ENCODE measurements around the gene C9orf152.
A peak's percentile ranks its signal among the peaks of the same experiment; 100 is the strongest.

Gene C9orf152

GRCh38 chr9:110173322-110173642 is 34.7 kb downstream of the C9orf152 start:
- Histone ChIP-seq H3K27ac (no peak overlapping the region), H3K27me3 (no peaks in the 10 kb centered on the region), H3K9me3 (replicated peaks in 1 of 11) (peaks cover 0 to 16% (median 5%) of the 10 kb centered on the region in 11 experiments; a peak in 6 of 22 replicates), H3K9ac (no peak overlapping the region), H3K4me2 (0 out of 22 replicates have a peak overlapping the region, but pooled peaks of 1 of the 11 experiments have one; percentile 10), H3K36me3 (peaks cover 0 to 3% (median 0%) of the 10 kb centered on the region in 11 experiments; a peak in 1 of 22 replicates), H4K20me1 (no peaks in the 10 kb centered on the region), H3K4me1 (0 out of 20 replicates have a peak, but pooled peaks cover 0 to 4% (median 0%) of the 10 kb centered on the region in 10 experiments), H3K4me3 (no peak overlapping the region)
- no peak for TF ChIP-seq Cebpa-rat (IDR thresholded peaks at IDR 0.05)

- peaks cover 0 to 17% (median 5%) of the 10 kb centered on the region in 11 experiments; a peak in 7 of 22 replicates for H3K9me3 ChIP-seq (replicated peaks in 1 of 11)
- H3K4me2 ChIP-seq: no peak overlapping the region
- TF ChIP-seq Cebpa-rat (IDR thresholded peaks at IDR 0.05): no peak
- 0 out of 20 replicates have a peak, but pooled peaks cover 0 to 4% (median 0%) of the 10 kb centered on the region in 10 experiments for H3K4me1 ChIP-seq
- no peak overlapping the region for H3K9ac ChIP-seq
- H3K27ac ChIP-seq: no peak overlapping the region
- no peak overlapping the region for H3K4me3 ChIP-seq
- H3K36me3 ChIP-seq: peaks cover 0 to 3% (median 0%) of the 10 kb centered on the region in 11 experiments; a peak in 1 of 22 replicates
- no peaks in the 10 kb centered on the region for H3K27me3 ChIP-seq
- H4K20me1 ChIP-seq: no peaks in the 10 kb centered on the region
Observed at GRCh38 chr9:110170357-110171257, 37.4 kb downstream of the C9orf152 start.

DNA sequence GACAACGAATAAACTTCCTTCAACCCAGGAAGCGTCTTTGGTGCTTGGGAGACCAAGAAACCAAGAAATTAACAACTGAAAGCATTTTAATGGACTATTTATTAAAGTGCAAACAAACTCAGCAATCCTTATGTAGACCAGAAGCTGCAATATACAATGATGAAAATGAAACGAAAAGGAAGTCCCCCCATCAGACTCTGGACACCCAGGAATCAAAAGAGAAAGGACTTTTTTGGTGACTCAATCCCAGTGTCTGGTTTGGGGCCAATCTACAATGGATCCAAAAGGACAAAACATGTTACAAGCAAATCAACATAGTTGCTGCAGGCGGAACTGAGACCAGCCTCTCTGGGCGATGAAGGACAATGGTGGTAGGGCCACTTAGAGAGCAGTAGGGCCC is 39.5 kb downstream of the C9orf152 start:
- TF ChIP-seq Cebpa-rat (IDR thresholded peaks at IDR 0.05): no peak
- Histone ChIP-seq H4K20me1 (no peaks in the 10 kb centered on the region), H3K4me1 (0 out of 20 replicates have a peak, but pooled peaks cover 0 to 3% (median 0%) of the 10 kb centered on the region in 10 experiments), H3K4me3 (no peak overlapping the region), H3K9ac (no peak overlapping the region), H3K9me3 (replicated peaks in 1 of 11) (peaks cover 0 to 17% (median 5%) of the 10 kb centered on the region in 11 experiments; a peak in 7 of 22 replicates), H3K4me2 (no peak overlapping the region), H3K27me3 (no peaks in the 10 kb centered on the region), H3K27ac (no peak overlapping the region), H3K36me3 (peaks cover 0 to 3% (median 0%) of the 10 kb centered on the region in 11 experiments; a peak in 1 of 22 replicates)

DNA sequence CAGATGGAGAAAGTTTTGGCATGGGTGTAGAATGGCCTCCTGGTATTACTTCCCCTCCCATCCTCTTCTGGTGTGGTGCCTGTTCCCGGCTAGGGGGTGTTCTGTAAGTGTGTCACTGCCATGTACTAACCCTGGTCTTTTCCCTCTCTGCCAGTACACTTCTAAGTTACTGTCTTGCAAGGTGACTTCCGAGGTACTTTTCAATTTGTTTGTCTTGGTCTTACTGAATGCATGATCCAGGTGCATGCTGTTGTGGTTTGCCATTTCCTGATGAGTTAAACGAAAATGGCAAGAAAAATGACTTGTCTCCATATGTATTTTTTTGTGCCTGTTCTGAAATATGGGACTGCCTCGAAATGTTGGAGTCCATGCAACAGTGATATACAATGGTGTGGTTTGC is 46.0 kb downstream of the C9orf152 start:
- TF ChIP-seq Cebpa-rat (IDR thresholded peaks at IDR 0.05): no peak
- Histone ChIP-seq H3K27ac (no peak overlapping the region), H3K36me3 (no peaks in the 10 kb centered on the region), H4K20me1 (no peaks in the 10 kb centered on the region), H3K9ac (no peak overlapping the region), H3K4me1 (peaks cover 16 to 56% (median 30%) of the 10 kb centered on the region in 10 experiments), H3K4me2 (peak overlapping the region in 8 of 11 experiments; percentile 5 to 70 (median 48); a peak in 14 of 22 replicates), H3K27me3 (0 out of 22 replicates have a peak, but pooled peaks cover 0 to 5% (median 0%) of the 10 kb centered on the region in 11 experiments), H3K9me3 (replicated peaks in 1 of 11) (peaks cover 0 to 31% (median 14%) of the 10 kb centered on the region in 11 experiments; a peak in 13 of 22 replicates), H3K4me3 (no peak overlapping the region)

- no peaks in the 10 kb centered on the region for H3K36me3 ChIP-seq
- peaks cover 27 to 69% (median 42%) of the 10 kb centered on the region in 10 experiments for H3K4me1 ChIP-seq
- peaks cover 0 to 22% (median 12%) of the 10 kb centered on the region in 11 experiments; a peak in 13 of 22 replicates for H3K9me3 ChIP-seq (replicated peaks in 1 of 11)
- 0 out of 22 replicates have a peak, but pooled peaks cover 0 to 5% (median 0%) of the 10 kb centered on the region in 11 experiments for H3K27me3 ChIP-seq
- no peaks in the 10 kb centered on the region for H4K20me1 ChIP-seq
- no peak for TF ChIP-seq Cebpa-rat (IDR thresholded peaks at IDR 0.05)
- no peak overlapping the region for H3K9ac ChIP-seq
- H3K27ac ChIP-seq: no peak overlapping the region
- H3K4me3 ChIP-seq: no peak overlapping the region
- peak overlapping the region in 3 of 11 experiments; percentile 52 to 79 (median 57); a peak in 5 of 22 replicates for H3K4me2 ChIP-seq
Observed at GRCh38 chr9:110160685-110161084, 47.3 kb downstream of the C9orf152 start.

DNA sequence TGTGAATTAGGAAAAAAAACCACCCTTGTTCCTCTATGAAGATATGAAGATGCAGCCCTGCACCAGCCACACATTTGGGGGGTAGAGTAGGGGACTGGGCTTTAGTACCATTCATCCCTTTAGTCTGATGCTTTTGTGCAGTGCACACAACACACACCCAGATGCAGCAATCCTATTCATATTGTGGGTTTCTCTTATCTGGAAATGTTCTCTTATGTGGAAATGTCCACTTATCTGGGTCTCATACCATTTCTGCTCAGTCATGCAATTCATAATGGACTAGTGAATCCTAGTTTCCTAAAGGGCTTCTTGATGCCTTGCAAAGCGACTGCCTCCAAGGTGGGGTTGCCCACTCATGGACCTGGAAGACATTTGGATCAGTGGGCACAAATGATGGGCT is 47.8 kb downstream of the C9orf152 start:
- Histone ChIP-seq H3K4me3 (no peak overlapping the region), H4K20me1 (no peaks in the 10 kb centered on the region), H3K27me3 (0 out of 22 replicates have a peak, but pooled peaks cover 0 to 5% (median 0%) of the 10 kb centered on the region in 11 experiments), H3K9me3 (replicated peaks in 1 of 11) (peaks cover 0 to 22% (median 12%) of the 10 kb centered on the region in 11 experiments; a peak in 13 of 22 replicates), H3K9ac (no peak overlapping the region), H3K36me3 (no peaks in the 10 kb centered on the region), H3K4me2 (peak overlapping the region in 5 of 11 experiments; percentile 23 to 82 (median 75); a peak in 9 of 22 replicates), H3K27ac (no peak overlapping the region), H3K4me1 (peaks cover 27 to 74% (median 48%) of the 10 kb centered on the region in 10 experiments)
- TF ChIP-seq Cebpa-rat (IDR thresholded peaks at IDR 0.05): no peak

DNA sequence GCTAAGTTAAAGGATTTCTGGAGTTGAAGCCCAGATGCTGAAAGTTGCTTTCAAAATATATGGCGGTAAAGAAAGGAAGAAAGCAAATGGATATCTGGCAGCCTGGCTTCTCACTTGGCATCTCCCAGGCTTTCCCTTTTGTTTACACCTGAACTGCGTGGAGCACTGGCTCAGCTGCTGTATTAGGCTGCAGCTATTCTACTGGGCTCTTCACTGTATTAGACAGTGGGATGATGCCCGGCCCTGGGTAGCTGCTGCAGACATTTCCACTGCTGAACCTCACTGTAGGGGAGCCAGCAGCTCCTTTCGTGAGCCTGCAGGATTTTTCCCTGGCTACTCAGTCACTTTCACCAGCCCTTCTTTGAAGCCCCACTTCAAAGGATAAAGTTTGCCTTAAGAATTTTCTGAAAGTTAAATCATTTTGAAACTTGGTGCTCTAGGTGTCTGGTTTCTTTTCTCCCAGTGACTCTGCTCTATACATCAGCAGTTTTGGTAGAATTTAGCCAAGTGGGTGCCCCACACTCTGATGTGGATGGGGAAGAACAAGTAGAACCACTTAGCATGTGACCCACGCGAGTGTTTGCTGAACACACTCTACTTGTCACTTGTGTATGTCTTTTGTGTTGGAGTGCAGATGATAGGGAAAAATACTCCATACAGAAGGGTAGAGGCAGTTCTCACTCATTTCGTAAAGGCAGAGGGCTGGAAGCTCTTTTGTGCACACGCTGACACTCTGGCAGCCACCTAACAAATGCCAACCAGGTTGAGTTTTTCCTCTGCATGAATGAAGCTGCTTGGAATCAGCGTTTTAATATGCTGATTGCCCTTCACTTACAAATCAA is 49.9 kb downstream of the C9orf152 start:
- Histone ChIP-seq H3K9me3 (replicated peaks in 1 of 11) (peaks cover 0 to 22% (median 12%) of the 10 kb centered on the region in 11 experiments; a peak in 13 of 22 replicates), H4K20me1 (no peaks in the 10 kb centered on the region), H3K4me1 (peaks cover 27 to 95% (median 60%) of the 10 kb centered on the region in 10 experiments), H3K9ac (peak overlapping the region in 5 of 11 experiments; percentile 12 to 36 (median 26); a peak in 5 of 22 replicates), H3K36me3 (no peaks in the 10 kb centered on the region), H3K4me3 (no peak overlapping the region), H3K27ac (peak overlapping the region in 8 of 11 experiments; percentile 61 to 82 (median 70); a peak in 15 of 22 replicates), H3K4me2 (peak overlapping the region; percentile 58 to 82 (median 73)), H3K27me3 (0 out of 22 replicates have a peak, but pooled peaks cover 0 to 5% (median 0%) of the 10 kb centered on the region in 11 experiments)
- TF ChIP-seq Cebpa-rat (IDR thresholded peaks at IDR 0.05): no peak

DNA sequence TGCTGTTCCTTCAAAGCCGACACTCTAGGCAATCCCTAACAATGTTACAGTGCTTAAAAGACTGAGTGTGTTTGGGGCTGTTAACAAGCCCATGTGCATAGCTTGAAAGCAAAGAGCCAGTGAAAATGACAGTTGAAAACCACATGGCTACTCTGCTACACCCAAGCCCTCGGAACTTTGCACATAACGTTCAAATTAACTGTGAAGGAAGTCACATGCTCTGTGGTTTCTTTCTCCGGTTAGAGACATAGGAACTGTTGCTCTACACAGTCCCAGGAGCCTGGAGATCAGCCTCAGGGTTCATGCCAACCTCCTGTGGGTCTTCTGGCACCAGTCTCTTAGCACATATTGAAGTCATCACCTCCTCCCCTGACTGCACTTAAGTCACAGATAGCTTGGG is 51.1 kb downstream of the C9orf152 start:
- TF ChIP-seq Cebpa-rat (IDR thresholded peaks at IDR 0.05): peak in 4 of 11 experiments; percentile 7 to 76 (median 22); a peak in 3 of 22 replicates
- H3K4me1 ChIP-seq: peaks cover 27 to 100% (median 64%) of the 10 kb centered on the region in 10 experiments
- H3K27me3 ChIP-seq: 0 out of 22 replicates have a peak, but pooled peaks cover 0 to 5% (median 0%) of the 10 kb centered on the region in 11 experiments
- H3K36me3 ChIP-seq: no peaks in the 10 kb centered on the region
- H3K9ac ChIP-seq: peak overlapping the region in 7 of 11 experiments; percentile 24 to 64 (median 39); a peak in 10 of 22 replicates
- peaks cover 0 to 22% (median 12%) of the 10 kb centered on the region in 11 experiments; a peak in 13 of 22 replicates for H3K9me3 ChIP-seq (replicated peaks in 1 of 11)
- peak overlapping the region; percentile 58 to 82 (median 73) for H3K4me2 ChIP-seq
- peak overlapping the region in 9 of 11 experiments; percentile 4 to 82 (median 68); a peak in 17 of 22 replicates for H3K27ac ChIP-seq
- no peaks in the 10 kb centered on the region for H4K20me1 ChIP-seq
- H3K4me3 ChIP-seq: no peak overlapping the region
